Stimulated activated CD4-positive, alpha-beta T cell treated with anti-CD3 and anti-CD28 coated beads, Interleukin-2, amount 100 ng/mL, for 24 hours (primary cell): ENCODE results near the gene MRTFB.
"Not testable (repeated sequence)": the region's sequence is repeated elsewhere in the genome, so short reads cannot be mapped to it uniquely, and the experiment has no call there.

Experiments
- DNase-seq, 2 donors: peaks; one replicate each; pipeline ENCODE4 v3.0.0-alpha.2; 2020

MRTFB gene

GRCh38 chr16:14109077-14109775, 38.1 kb downstream of the MRTFB start:
- DNase-seq: no peak

GRCh38 chr16:14109782-14110727, 38.9 kb downstream of the MRTFB start:
- no peak for DNase-seq

GRCh38 chr16:14110728-14111251, 39.7 kb downstream of the MRTFB start:
- DNase-seq: no peak

- DNase-seq: no peak
These were observed 40.8 kb downstream of the MRTFB start for GRCh38 chr16:14111713-14112538.

GRCh38 chr16:14112539-14112856, 41.4 kb downstream of the MRTFB start:
- no peak for DNase-seq

- DNase-seq: no peak
These were observed 42.2 kb downstream of the MRTFB start for GRCh38 chr16:14113344-14113743.

- DNase-seq: no peak
These were observed 45.9 kb downstream of the MRTFB start for GRCh38 chr16:14117051-14117450.

- no peak for DNase-seq
These were observed 48.7 kb downstream of the MRTFB start for GRCh38 chr16:14119799-14120198.

- DNase-seq: no peak
These were observed 49.2 kb downstream of the MRTFB start for GRCh38 chr16:14120335-14120734.

GRCh38 chr16:14121142-14121541, 50.0 kb downstream of the MRTFB start:
- no peak for DNase-seq

- DNase-seq: no peak
These were observed 50.8 kb downstream of the MRTFB start for GRCh38 chr16:14121872-14122271.

GRCh38 chr16:14122430-14122829, 51.3 kb downstream of the MRTFB start:
- DNase-seq: not testable (repeated sequence)

- no peak for DNase-seq
These were observed 54.0 kb downstream of the MRTFB start for GRCh38 chr16:14125000-14125681.

GRCh38 chr16:14125708-14126107, 54.6 kb downstream of the MRTFB start:
- DNase-seq: no peak

GRCh38 chr16:14128097-14128496, 57.0 kb downstream of the MRTFB start:
- DNase-seq: no peak

GRCh38 chr16:14129502-14129901, 58.4 kb downstream of the MRTFB start:
- DNase-seq: no peak

- DNase-seq: no peak
These were observed 60.9 kb downstream of the MRTFB start for GRCh38 chr16:14131774-14132695.

- DNase-seq: no peak
These were observed 61.6 kb downstream of the MRTFB start for GRCh38 chr16:14132696-14133048.

- DNase-seq: no peak
These were observed 62.8 kb downstream of the MRTFB start for GRCh38 chr16:14133907-14134306.

- DNase-seq: no peak
These were observed 64.6 kb downstream of the MRTFB start for GRCh38 chr16:14135704-14136103.

GRCh38 chr16:14139872-14140271, 68.8 kb downstream of the MRTFB start:
- DNase-seq: no peak
